Stimulated activated CD8-positive, alpha-beta memory T cell treated with anti-CD3 and anti-CD28 coated beads, Interleukin-4, amount 100 ng/mL, for 1 hour (primary cell): ENCODE measurements around the gene NPAS3.

Experiments
- DNase-seq, 2 donors: peaks; one replicate each; pipeline ENCODE4 v3.0.0-alpha.2; 2020; ENCODE audit warnings: low read depth in 2 of 2, low spot score in 1 of 2

Gene NPAS3

DNA sequence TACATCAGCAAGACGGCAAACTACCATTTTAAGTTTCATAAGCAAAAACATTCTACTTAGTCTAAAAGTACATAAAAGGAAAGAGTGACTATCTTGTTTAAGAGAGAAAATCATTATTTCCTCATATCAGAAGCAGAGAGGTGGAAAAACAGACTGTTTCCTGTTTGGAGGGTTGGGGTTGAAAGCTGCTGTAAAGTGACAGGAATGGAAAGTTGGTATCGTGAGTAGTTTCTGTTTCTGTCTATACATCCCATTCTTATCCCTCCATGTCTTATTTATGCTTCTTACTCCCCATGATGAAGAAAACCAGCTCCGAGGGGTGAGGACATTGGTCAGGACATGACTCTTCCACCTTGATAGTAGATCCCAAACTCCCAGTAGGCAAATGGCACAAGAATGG, 795.7 kb downstream of the NPAS3 start:
- DNase-seq = no peak

DNA sequence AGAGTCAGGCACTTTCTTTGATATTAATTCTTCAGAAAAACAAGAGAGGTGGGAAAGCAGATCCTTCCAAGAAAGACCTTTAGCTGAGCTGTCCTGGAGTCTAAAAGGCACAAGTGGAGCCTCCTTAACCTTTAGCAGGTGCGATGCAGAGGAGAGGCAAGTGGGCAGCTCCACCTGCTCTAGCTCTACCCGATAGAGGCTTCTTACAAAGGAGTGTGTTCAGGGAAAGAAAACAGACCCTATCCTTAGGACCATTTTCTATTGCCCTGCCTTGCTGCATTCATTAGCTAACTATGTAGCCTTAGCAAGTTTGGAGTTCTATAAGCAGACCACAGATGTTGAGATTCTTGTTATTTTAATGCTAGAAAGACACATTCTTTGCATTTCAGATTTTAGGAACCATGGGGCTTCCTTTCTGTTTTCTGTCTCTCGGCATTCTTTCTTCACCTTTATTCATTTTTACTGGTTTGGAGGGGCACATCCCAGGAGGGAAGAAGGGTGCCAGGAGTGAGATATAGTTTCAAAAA, 797.7 kb downstream of the NPAS3 start:
- no peak for DNase-seq

DNA sequence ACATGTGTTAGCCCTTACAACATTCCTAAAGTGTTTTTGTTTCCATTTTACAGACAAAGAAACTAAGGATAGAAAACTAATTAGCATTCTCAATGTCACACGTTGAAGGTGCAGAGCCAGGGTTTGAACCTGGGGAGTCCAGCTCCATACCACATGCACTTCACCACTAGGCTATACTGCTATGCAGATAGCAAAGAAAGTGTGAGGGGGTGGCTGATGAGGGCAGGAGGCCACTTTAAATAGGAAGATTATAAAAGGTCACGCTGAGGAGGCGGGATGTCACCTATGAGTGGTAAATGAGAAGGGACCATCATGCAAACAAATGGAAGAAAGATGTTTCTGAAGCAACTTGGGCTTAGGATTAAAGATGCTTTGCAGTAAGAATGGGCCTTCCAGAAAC, 798.3 kb downstream of the NPAS3 start:
- no peak for DNase-seq

DNA sequence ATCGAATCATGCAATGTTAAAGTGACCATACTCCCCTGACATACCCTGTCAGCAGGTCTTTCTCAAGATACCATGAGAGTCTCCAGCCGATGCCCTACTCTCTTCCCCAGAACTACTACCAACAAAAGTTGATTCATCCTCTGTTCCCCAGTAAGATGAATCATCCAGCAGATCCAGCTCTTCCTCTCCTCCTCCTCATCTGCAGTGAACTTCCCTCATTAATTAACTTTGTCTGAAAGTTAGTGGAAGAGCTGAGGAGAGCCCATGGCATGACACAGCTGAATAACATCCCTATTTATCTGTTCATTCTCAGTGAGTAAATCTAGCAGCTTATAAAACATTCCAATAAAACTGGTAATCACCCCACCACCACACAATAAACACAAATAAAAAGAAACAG, 798.8 kb downstream of the NPAS3 start:
- DNase-seq = no peak

DNA sequence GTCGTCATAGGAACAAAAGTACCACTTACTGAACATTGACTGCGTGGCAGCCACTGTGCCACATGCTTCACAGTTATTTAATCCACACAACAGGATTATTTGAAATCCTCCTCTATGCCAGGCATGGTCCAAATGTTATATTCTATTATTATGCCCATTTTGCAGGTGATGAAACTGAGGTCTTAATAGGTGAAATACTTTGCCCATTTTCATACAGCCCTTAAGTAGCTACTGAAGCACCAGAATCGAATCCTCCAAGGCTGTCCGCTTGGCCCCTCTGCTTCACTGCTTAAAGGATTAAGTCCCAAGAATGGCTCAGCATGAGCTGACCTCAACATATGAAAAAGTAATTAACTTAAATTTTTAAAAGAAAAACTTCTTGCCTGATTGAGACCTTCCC, 799.4 kb downstream of the NPAS3 start:
- DNase-seq = no peak

DNA sequence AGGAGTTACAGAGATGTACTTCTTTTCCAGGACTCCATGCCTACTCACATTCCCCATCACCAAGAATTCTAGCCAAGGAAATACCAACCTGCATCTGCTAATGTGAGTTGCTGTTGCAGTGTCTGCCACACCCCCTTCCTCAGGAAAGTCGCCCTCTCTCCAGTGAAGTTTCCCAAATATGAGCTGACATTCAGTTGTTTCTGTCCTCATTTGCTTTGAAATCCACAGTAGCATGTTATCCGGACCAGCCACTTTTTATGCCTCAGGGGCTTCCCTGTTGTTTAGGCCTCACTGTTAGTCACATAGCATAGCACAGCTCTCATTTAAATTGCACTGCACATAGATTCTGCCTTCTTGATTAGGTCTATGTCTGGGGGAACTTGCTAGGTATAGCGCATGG, 799.8 kb downstream of the NPAS3 start:
- DNase-seq = no peak

DNA sequence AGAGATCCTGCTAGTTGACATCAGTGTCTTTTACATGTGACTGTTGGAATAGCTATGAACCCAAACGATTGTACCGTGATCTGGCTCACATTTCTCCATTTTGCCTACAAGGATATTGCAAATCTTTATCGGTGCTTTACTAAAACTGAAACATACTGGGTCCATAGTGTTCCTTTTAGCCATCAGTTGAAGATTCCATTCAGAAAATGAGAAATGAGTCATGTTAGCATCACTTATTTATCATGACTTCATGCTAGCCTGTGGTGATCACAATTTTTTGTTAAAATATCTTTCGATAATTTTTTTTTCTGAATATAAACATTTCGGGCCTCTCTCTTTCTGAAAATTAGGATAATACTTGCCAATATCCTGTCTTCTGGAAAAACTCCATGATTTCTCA, 801.9 kb downstream of the NPAS3 start:
- no peak for DNase-seq

DNA sequence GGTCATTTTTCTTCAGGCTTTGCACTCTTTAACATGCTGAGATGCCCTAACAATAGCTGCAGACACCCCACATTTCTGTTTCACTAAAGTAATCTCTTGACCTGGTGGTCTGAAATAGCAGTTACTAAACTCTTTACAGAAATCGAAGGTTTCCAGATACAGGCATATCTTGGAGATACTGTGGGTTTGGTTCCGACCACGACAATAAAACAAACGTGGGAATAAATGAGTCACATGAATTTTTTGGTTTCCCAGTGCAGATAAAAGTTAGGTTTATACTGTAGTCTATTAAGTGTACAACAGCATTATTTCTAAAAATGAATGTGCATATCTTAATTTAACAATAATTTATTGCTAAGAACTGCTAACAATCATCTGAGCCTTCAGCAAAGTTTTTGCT, 803.5 kb downstream of the NPAS3 start:
- DNase-seq = no peak

DNA sequence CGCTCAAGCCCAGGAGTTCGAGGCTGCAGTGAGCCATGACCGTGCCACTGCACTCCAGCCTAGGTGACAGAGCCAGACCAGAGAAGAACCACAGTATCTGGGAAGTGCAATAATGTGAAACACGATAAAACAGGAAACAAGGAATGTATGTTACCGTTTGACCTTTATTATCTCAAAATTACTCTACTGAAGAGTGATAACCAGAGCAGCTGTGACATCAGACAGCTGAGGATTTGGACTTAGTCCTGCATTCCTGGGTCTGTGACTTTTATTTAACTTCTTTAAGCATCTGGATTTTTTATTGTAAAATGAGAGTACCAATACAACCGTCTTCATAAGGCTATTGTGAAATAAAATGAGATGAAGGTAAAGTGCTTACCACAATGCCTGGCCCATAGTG, 806.5 kb downstream of the NPAS3 start:
- DNase-seq = no peak

DNA sequence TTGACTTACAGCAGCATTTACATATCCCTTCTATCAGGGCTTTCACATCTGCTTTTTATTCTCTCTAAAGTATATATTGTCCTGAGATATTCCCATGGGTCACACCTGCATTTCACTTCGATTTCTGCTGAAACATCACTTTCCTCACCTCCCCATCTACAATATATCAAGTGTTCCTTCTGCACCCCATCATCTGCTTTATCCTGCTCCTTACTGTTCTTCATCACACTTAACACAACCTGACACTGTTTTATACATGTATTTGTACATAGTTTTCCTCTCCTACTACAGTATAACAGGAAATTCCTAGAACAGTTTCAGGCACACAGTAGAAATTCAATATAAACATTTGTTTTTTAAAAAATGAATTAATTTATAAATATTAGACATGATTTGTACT, 809.1 kb downstream of the NPAS3 start:
- DNase-seq = no peak

DNA sequence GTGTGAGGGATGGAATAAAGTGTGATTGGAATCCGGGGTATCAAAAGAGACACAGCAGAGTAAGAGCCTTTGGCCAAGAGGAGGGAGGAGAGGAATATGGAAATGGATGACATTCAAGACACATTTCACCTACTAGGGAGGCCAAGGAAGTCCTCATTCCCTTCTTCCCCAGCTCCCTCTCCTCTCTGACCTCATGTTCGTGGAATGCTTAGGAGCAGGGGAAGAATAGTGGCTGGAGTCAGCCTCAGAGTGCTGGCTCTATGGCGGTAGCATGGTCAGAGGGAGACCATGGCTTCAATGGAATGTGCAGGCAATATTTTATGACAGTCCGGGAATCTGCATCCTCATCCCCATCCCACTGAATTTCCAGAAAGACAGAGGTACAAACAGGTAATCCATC, 815.6 kb downstream of the NPAS3 start:
- no peak for DNase-seq

DNA sequence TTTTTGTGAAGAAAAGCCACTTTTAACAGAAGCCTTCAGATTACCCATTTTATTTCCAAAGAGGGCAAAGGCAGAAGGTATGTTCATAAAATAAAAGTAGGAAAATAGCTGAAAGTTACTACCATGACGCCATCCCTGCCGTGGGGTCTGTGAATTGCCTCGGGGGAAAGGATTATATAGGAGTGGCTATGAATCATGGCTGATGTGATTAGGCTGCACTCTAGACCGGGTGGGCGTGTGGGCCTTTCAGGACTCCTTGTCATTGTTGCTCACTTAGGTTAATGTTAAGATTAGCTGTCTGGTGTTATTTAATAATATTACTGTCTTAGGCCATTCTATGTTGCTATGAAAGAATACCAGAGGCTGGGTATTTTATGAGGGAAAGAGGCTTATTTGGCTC, 816.7 kb downstream of the NPAS3 start:
- no peak for DNase-seq

DNA sequence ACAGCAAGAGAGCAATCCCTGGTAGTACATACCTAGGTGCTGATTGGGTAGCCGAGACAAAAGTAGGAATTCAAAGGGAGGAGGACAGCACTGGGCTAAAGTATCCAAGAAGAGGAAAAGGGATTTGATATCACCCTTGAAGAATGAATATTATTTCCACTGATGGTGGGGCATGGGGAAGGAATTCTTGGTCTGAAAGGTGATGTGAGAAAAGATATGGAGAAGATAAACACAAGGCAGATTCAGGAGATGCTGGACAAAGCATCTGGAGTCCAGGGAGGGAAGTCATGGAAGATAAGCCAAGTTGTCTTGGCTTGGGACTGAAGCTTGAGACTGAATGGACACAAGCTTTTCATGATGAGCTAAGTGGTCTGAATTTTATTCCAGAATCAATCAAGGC, 818.2 kb downstream of the NPAS3 start:
- no peak for DNase-seq

DNA sequence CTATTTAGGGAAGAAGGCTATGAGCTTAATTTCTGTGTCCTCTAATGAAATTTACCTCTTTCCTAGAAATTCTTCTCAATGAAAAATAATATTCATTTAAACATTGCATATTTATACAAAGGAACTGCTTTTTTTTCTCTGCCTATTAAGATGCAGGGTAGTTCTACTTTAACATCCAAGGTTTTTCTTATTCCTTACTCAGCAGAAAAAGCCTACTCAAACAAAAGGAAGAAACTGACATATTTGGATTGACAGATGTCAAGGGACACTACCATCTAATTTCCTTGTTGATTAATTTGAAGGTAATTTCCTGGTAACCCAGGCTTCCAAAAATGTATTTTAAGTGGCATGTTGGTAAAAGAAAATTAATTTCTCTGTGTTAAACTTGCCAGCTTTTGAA, 819.9 kb downstream of the NPAS3 start:
- DNase-seq = no peak

DNA sequence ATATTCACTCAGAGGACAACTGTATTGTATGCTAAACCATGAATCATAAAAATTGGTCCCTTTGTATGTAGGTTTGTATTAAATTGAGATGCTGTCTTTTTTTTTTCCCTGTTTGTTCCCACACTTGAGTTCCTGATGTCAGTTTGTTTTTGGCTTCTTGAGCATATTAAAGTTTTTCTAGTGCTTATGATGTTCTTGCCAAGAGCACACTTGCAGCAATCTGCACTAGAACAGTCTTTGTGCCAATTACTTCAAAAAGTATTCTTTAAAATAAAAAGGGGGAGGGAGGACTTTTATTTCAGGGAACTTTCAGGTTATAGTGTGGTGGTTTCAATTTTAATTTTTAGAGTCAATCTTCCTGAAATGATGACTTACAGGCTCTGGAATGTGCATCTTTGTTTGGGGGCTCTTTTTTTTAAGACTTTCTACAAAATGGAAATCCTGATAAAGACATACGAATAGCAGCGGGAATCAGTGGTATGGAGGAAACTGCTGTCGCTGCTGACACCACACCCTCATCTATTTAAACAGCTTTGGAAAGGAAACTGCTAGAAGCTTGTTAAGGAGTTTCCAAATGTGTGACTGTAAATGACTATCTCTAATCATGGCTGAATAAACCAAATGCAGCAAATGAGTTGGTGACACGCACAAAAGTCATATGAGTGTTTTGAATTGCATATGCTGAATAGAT, 823.6 kb downstream of the NPAS3 start:
- no peak for DNase-seq

DNA sequence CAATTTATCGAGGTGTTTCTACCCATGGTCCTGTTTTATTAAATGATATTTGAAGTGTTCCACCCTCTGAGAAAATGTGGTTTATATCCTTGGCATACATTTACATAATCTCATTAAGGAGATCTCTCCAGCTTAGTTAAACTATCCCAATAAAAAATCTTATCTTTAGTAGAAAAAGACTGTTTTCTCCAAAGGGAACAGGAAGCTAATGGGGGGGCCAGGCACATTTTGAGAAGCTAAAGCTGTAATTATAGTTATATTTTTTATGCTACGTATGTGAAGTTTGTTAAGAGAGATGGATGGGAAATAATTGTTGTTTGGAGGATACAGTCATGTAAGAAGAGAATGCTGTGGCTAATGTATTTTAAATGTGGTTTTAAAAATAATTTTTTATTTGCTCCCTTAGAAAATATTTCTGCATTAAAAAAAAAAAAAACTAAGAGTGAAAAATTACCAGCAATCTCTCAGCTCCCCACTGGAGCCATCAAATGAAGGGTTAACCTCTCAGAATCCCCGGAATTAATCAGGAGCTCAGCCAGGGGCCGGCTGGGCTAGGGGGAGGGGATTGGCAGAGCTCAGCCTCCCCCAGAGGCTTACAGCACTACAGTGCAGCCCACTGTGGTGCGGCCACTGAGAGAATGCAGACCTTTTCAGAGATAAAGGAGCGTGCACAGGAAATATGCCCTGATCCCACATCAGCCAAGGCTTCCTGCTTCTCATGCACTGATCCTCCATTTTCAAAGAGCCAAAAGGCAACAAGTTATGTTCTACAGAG, 826.4 kb downstream of the NPAS3 start:
- DNase-seq = no peak

DNA sequence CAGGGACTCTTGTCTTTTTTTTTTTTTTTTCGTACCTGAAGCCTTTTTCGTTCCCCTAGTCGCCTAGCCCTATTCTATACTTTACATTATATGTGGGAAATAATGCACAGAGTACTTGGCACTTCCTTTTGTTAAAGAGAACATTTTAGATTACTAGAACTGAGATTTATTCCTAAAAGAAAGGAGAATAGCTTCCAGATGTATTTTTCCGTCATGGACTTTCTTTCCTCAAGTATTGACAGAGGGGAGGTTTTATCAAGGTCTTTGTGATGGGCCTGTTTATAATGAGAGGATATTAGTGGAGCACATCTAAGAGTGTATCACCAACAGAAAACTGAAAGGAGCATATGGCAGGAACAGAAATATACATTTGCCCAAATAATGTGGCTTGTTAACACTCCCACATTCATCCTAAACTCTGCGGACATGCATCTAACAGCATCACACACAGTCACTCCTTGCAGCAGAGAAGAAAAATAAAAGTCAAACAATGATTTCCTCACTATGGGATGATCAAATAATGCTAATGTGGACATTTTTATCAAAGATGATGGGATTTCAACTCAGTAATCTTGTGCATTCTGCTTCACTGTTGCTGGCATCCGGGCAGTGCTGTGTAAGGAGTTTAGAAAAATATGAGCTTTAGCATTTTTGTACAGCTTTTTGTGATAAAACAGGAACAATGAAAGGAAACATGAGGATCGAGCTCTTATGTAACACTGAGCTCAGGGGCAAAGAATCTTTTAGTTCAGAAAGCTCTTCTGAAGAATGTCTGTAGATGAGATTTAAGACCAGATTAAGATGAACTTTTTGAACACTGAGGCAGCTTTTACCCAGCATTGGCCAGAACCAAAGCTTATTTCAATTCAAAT, 829.1 kb downstream of the NPAS3 start:
- no peak for DNase-seq

DNA sequence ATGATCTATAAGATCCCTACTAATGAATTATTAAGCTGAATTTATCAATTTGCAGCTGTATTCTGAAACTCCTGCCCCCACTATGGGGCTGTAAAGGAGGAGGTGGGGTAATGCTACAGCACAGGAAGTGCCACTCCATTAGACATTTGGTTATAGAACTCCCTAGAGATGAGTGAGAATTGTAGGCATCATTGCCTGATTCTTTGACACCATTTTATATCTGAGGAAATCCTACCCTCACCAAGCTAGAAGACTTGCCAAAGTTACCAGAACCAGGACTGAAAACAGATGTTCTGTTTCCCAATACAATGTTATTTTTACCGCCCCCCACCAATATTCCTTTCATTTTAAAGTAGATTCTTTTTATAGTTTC, 829.8 kb downstream of the NPAS3 start:
- DNase-seq = no peak

DNA sequence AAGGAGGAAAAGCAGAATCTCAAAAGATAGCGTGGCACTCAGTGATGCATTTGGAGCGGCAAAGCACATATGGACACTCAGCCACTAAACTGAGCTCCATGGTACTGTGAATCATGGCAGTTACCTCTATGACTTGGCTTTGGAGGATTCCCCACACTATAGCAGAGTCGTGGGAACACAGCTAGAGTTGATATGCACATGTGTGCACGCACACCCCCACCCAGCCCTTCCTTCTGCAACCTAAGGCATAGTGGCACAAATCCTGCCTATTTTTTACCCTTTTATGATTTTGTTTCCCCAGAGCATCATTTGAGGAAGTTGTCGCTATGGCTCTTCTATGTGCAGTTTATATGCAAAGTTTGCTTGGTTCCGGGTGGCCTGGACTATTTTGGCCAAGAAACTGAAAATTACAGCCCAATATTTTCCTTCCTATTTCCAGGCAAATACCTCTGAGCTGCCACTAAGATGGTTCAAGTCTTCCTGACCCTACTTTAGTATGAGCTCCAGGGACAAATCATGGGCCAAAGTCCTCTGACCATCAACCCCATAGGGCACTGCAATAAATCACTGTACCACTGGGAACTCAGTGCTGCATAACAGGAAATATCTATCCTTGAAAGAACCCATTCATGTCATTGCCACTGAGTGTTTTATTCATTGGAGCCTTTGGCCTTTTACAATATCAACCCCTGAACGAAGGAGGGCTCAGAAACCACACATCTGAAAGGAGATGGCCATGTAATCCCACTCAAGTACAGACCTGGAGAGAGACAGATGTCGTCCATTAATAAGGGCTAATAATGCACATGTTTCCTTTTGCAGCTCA, 834.7 kb downstream of the NPAS3 start:
- DNase-seq = no peak

DNA sequence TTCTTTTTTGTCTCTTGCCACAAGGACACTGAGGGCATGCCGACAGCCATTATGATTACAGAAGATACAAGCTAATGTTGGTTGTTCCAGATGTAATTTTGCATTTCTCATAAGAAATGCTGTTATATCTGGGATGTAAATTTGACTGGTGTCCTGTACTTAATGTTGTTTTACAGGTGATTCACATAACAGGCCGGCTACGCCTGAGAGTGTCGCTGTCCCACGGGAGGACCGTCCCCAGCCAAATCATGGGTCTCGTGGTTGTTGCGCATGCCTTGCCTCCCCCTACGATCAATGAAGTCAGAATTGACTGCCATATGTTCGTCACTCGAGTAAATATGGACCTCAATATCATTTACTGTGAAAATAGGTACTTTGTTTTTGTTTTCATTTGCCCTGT, 835.5 kb downstream of the NPAS3 start:
- no peak for DNase-seq
